GM23338 (cell line): Measurements from ENCODE around the gene SAMD4A. TPM values are rescaled to one million over a fixed set of nuclear protein-coding genes. Genes with fewer than 3 reads are reported as not detected.

Source experiments
- ATAC-seq: fragments of 200-7000 bp; cut with Tn5 transposase; 3 replicates; pipeline ENCODE4 v1.9.1; 2020
- DNase-seq: peaks from one replicate; pipeline ENCODE4 v3.0.0-alpha.2; 2015; ENCODE audit warnings: low spot score
- H2AFZ ChIP-seq: fragments of 200-600 bp; sonication (generic); 2 replicates; pipeline ENCODE4 v1.8.0; 2016; ENCODE audit warnings: antibody characterized with exemption, mild to moderate bottlenecking, moderate library complexity
- H3F3A ChIP-seq: fragments of 200-600 bp; sonication (generic); replicated peaks from 2 replicates; pipeline ENCODE4 v1.8.0; 2017; ENCODE audit warnings: antibody characterized with exemption, mixed run types, low read depth
- H3K27ac ChIP-seq: fragments of 200-600 bp; sonication (generic); 2 replicates; pipeline ENCODE4 v1.6.1; 2016; ENCODE audit warnings: low read depth
- H3K27me3 ChIP-seq: fragments of 200-600 bp; sonication (generic); 2 replicates; pipeline ENCODE4 v1.8.0; 2016; ENCODE audit warnings: mild to moderate bottlenecking, mixed run types, moderate library complexity; ENCODE audit not compliant: insufficient read depth
- H3K36me3 ChIP-seq: fragments of 200-600 bp; sonication (generic); 2 replicates; pipeline ENCODE4 v1.8.0; 2016; ENCODE audit warnings: mild to moderate bottlenecking; ENCODE audit not compliant: insufficient read depth
- H3K4me1 ChIP-seq: fragments of 200-600 bp; sonication (generic); 2 replicates; pipeline ENCODE4 v1.8.0; 2016; ENCODE audit warnings: mild to moderate bottlenecking, moderate library complexity; ENCODE audit not compliant: insufficient read depth
- H3K4me2 ChIP-seq: fragments of 200-600 bp; sonication (generic); 2 replicates; pipeline ENCODE4 v1.7.1; 2017; ENCODE audit warnings: mixed run types
- H3K4me3 ChIP-seq: fragments of 200-600 bp; sonication (generic); 2 replicates; pipeline ENCODE4 v1.6.1; 2016; ENCODE audit warnings: mixed run types
- H3K79me2 ChIP-seq: fragments of 200-600 bp; sonication (generic); replicated peaks from 2 replicates; pipeline ENCODE4 v1.8.0; 2017; ENCODE audit warnings: mild to moderate bottlenecking; ENCODE audit not compliant: insufficient read depth
- H3K9me2 ChIP-seq: fragments of 200-600 bp; sonication (generic); 2 replicates; pipeline ENCODE4 v1.8.0; 2017; ENCODE audit not compliant: insufficient read depth
- H4K20me1 ChIP-seq: fragments of 200-600 bp; sonication (generic); replicated peaks from 2 replicates; pipeline ENCODE4 v1.8.0; 2017; ENCODE audit warnings: mild to moderate bottlenecking; ENCODE audit not compliant: insufficient read depth
- H3K27ac Mint-ChIP-seq: 2 replicates; pipeline ENCODE4 v1.8.0; 2020; ENCODE audit warnings: inconsistent platforms, mild to moderate bottlenecking, moderate library complexity, mixed read lengths
- H3K27me3 Mint-ChIP-seq: 3 replicates; pipeline ENCODE4 v1.8.0; 2022; ENCODE audit warnings: low read depth, mild to moderate bottlenecking, moderate library complexity, mixed read lengths, inconsistent platforms; ENCODE audit not compliant: insufficient read depth, poor library complexity
- H3K36me3 Mint-ChIP-seq: 3 replicates; pipeline ENCODE4 v1.8.0; 2021; ENCODE audit warnings: low read depth, mild to moderate bottlenecking, inconsistent platforms, moderate library complexity, mixed read lengths
- H3K4me1 Mint-ChIP-seq: 3 replicates; pipeline ENCODE4 v1.8.0; 2020; ENCODE audit warnings: mild to moderate bottlenecking, inconsistent platforms, mixed read lengths
- H3K4me3 Mint-ChIP-seq: 3 replicates; pipeline ENCODE4 v1.8.0; 2021; ENCODE audit warnings: moderate library complexity, mild to moderate bottlenecking, inconsistent platforms, mixed read lengths
- H3K9me3 Mint-ChIP-seq: 3 replicates; pipeline ENCODE4 v1.8.0; 2020; ENCODE audit warnings: moderate library complexity, mild to moderate bottlenecking, inconsistent platforms, mixed read lengths
- EZH2 ChIP-seq: fragments of 200-600 bp; sonication (generic); IDR thresholded peaks from one replicate; pipeline ENCODE4 v1.8.0; 2017; ENCODE audit warnings: antibody characterized with exemption, mild to moderate bottlenecking, low read depth; ENCODE audit not compliant: unreplicated experiment
- EZH2phosphoT487 ChIP-seq: fragments of 200-600 bp; sonication (generic); IDR thresholded peaks from one replicate; pipeline ENCODE4 v1.8.1; 2018; ENCODE audit warnings: antibody characterized with exemption; ENCODE audit not compliant: unreplicated experiment
- POLR2AphosphoS5 ChIP-seq: IDR thresholded peaks from 2 replicates; pipeline ENCODE4 v1.6.1; 2016; ENCODE audit warnings: antibody characterized with exemption, low read depth
- ZNF114 ChIP-seq: fragments of 250-450 bp; sonication (Bioruptor Pico); IDR thresholded peaks from 2 replicates; pipeline ENCODE4 v1.5.0; 2020; ENCODE audit warnings: mild to moderate bottlenecking, moderate library complexity
- polyA plus RNA-seq: library from polyadenylated mRNA; unstranded; fragments of >200 nt; fragmentation: Nextera tagmentation; extraction: Ambion mirVana; gene quantifications from 2 replicates; pipeline ENCODE4 v1.2.1, GENCODE V29; 2016
- total RNA-seq: library from RNA; depleted of rRNA; stranded (reverse); fragments of >200 nt; shearing (Covaris generic); gene quantifications from 2 replicates; pipeline ENCODE4 v1.2.3, GENCODE V29; 2014
- TF ChIP-seq, protein P1 (sequence below): IDR thresholded peaks from 2 replicates; pipeline ENCODE4 v1.6.1; 2016; ENCODE audit warnings: antibody characterized with exemption
- TF ChIP-seq, protein P2 (sequence below): fragments of 250-450 bp; sonication (Bioruptor Pico); IDR thresholded peaks from 2 replicates; pipeline ENCODE4 v1.5.0; 2020; ENCODE audit warnings: mild to moderate bottlenecking, moderate library complexity
- TF ChIP-seq, protein P3 (sequence below): IDR thresholded peaks from one replicate; pipeline ENCODE4 v1.6.1; 2018; ENCODE audit warnings: antibody characterized with exemption; ENCODE audit not compliant: unreplicated experiment
- TF ChIP-seq, protein P4 (sequence below), 2 experiments: fragments of 200-600 bp in 1 of 2; sonication (generic) in 1 of 2; conservative IDR thresholded peaks; 2 replicates each; pipeline versions ENCODE4 v1.5.1 to v1.6.1; 2016 to 2017; ENCODE audit warnings: antibody characterized with exemption in 2 of 2, low read depth in 2 of 2, mild to moderate bottlenecking in 2 of 2, moderate library complexity in 1 of 2

Gene SAMD4A
- total and polyA plus RNA-seq, 2 experiments from 2014 or later = 1.6 to 6.9 TPM

DNA sequence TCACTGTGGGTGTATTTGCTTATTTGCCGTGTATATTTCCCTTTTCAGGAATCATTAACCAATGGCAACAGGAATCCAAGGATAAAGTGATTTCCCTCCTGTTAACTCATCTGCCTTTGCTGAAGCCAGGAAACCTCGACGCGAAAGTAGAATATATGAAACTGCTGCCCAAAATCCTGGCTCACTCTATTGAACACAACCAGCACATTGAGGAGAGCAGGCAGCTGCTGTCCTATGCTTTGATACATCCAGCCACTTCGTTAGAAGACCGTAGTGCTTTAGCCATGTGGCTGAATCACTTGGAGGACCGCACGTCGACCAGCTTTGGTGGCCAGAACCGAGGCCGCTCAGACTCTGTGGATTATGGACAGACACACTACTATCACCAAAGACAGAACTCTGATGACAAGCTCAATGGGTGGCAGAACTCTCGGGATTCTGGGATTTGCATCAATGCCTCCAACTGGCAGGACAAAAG lies 135.1 kb downstream of the SAMD4A start:
- DNase-seq (no peak), ATAC-seq (no peak)
- H3K79me2 ChIP-seq = no peaks in the 10 kb centered on the region
- no peak overlapping the region for H3K27ac Mint-ChIP-seq
- H3F3A ChIP-seq = no peaks in the 10 kb centered on the region
- H3K27ac ChIP-seq = no peak overlapping the region
- 0 out of 2 replicates have a peak, but pooled peaks cover 8% of the 10 kb centered on the region for H3K4me1 ChIP-seq
- no peaks in the 10 kb centered on the region for H3K27me3 Mint-ChIP-seq
- no peaks in the 10 kb centered on the region for H3K36me3 Mint-ChIP-seq
- no peaks in the 10 kb centered on the region for H3K9me3 Mint-ChIP-seq
- no peak overlapping the region for H3K4me2 ChIP-seq
- peaks cover 12% of the 10 kb centered on the region for H3K4me1 Mint-ChIP-seq
- H2AFZ ChIP-seq = no peak overlapping the region
- H3K4me3 Mint-ChIP-seq = no peak overlapping the region
- H4K20me1 ChIP-seq = no peaks in the 10 kb centered on the region
- H3K27me3 ChIP-seq = no peaks in the 10 kb centered on the region; the same call in 1 of the 2 replicates
- H3K4me3 ChIP-seq = no peak overlapping the region
- H3K9me2 ChIP-seq = no peaks in the 10 kb centered on the region; the same call in 1 of the 2 replicates
- no peak for TF ChIP-seq EZH2phosphoT487
- TF ChIP-seq, protein P1, sequence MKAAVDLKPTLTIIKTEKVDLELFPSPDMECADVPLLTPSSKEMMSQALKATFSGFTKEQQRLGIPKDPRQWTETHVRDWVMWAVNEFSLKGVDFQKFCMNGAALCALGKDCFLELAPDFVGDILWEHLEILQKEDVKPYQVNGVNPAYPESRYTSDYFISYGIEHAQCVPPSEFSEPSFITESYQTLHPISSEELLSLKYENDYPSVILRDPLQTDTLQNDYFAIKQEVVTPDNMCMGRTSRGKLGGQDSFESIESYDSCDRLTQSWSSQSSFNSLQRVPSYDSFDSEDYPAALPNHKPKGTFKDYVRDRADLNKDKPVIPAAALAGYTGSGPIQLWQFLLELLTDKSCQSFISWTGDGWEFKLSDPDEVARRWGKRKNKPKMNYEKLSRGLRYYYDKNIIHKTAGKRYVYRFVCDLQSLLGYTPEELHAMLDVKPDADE = no peak
- TF ChIP-seq EZH2 = no peak
- no peak for TF ChIP-seq ZNF114
- TF ChIP-seq, protein P2, sequence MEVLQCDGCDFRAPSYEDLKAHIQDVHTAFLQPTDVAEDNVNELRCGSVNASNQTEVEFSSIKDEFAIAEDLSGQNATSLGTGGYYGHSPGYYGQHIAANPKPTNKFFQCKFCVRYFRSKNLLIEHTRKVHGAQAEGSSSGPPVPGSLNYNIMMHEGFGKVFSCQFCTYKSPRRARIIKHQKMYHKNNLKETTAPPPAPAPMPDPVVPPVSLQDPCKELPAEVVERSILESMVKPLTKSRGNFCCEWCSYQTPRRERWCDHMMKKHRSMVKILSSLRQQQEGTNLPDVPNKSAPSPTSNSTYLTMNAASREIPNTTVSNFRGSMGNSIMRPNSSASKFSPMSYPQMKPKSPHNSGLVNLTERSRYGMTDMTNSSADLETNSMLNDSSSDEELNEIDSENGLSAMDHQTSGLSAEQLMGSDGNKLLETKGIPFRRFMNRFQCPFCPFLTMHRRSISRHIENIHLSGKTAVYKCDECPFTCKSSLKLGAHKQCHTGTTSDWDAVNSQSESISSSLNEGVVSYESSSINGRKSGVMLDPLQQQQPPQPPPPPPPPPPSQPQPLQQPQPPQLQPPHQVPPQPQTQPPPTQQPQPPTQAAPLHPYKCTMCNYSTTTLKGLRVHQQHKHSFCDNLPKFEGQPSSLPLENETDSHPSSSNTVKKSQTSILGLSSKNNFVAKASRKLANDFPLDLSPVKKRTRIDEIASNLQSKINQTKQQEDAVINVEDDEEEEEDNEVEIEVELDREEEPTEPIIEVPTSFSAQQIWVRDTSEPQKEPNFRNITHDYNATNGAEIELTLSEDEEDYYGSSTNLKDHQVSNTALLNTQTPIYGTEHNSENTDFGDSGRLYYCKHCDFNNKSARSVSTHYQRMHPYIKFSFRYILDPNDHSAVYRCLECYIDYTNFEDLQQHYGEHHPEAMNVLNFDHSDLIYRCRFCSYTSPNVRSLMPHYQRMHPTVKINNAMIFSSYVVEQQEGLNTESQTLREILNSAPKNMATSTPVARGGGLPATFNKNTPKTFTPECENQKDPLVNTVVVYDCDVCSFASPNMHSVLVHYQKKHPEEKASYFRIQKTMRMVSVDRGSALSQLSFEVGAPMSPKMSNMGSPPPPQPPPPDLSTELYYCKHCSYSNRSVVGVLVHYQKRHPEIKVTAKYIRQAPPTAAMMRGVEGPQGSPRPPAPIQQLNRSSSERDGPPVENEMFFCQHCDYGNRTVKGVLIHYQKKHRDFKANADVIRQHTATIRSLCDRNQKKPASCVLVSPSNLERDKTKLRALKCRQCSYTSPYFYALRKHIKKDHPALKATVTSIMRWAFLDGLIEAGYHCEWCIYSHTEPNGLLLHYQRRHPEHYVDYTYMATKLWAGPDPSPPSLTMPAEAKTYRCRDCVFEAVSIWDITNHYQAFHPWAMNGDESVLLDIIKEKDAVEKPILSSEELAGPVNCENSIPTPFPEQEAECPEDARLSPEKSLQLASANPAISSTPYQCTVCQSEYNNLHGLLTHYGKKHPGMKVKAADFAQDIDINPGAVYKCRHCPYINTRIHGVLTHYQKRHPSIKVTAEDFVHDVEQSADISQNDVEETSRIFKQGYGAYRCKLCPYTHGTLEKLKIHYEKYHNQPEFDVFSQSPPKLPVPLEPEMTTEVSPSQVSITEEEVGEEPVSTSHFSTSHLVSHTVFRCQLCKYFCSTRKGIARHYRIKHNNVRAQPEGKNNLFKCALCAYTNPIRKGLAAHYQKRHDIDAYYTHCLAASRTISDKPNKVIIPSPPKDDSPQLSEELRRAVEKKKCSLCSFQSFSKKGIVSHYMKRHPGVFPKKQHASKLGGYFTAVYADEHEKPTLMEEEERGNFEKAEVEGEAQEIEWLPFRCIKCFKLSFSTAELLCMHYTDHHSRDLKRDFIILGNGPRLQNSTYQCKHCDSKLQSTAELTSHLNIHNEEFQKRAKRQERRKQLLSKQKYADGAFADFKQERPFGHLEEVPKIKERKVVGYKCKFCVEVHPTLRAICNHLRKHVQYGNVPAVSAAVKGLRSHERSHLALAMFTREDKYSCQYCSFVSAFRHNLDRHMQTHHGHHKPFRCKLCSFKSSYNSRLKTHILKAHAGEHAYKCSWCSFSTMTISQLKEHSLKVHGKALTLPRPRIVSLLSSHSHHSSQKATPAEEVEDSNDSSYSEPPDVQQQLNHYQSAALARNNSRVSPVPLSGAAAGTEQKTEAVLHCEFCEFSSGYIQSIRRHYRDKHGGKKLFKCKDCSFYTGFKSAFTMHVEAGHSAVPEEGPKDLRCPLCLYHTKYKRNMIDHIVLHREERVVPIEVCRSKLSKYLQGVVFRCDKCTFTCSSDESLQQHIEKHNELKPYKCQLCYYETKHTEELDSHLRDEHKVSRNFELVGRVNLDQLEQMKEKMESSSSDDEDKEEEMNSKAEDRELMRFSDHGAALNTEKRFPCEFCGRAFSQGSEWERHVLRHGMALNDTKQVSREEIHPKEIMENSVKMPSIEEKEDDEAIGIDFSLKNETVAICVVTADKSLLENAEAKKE (CRISPR knock-in tag) = no peak
- no peak for TF ChIP-seq POLR2AphosphoS5
- TF ChIP-seq, protein P3, sequence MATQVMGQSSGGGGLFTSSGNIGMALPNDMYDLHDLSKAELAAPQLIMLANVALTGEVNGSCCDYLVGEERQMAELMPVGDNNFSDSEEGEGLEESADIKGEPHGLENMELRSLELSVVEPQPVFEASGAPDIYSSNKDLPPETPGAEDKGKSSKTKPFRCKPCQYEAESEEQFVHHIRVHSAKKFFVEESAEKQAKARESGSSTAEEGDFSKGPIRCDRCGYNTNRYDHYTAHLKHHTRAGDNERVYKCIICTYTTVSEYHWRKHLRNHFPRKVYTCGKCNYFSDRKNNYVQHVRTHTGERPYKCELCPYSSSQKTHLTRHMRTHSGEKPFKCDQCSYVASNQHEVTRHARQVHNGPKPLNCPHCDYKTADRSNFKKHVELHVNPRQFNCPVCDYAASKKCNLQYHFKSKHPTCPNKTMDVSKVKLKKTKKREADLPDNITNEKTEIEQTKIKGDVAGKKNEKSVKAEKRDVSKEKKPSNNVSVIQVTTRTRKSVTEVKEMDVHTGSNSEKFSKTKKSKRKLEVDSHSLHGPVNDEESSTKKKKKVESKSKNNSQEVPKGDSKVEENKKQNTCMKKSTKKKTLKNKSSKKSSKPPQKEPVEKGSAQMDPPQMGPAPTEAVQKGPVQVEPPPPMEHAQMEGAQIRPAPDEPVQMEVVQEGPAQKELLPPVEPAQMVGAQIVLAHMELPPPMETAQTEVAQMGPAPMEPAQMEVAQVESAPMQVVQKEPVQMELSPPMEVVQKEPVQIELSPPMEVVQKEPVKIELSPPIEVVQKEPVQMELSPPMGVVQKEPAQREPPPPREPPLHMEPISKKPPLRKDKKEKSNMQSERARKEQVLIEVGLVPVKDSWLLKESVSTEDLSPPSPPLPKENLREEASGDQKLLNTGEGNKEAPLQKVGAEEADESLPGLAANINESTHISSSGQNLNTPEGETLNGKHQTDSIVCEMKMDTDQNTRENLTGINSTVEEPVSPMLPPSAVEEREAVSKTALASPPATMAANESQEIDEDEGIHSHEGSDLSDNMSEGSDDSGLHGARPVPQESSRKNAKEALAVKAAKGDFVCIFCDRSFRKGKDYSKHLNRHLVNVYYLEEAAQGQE = no peak
- TF ChIP-seq, protein P4, sequence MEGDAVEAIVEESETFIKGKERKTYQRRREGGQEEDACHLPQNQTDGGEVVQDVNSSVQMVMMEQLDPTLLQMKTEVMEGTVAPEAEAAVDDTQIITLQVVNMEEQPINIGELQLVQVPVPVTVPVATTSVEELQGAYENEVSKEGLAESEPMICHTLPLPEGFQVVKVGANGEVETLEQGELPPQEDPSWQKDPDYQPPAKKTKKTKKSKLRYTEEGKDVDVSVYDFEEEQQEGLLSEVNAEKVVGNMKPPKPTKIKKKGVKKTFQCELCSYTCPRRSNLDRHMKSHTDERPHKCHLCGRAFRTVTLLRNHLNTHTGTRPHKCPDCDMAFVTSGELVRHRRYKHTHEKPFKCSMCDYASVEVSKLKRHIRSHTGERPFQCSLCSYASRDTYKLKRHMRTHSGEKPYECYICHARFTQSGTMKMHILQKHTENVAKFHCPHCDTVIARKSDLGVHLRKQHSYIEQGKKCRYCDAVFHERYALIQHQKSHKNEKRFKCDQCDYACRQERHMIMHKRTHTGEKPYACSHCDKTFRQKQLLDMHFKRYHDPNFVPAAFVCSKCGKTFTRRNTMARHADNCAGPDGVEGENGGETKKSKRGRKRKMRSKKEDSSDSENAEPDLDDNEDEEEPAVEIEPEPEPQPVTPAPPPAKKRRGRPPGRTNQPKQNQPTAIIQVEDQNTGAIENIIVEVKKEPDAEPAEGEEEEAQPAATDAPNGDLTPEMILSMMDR (conservative IDR thresholded peaks at IDR 0.05; ENCODE audit: low read depth in 2 of 2) = no peak
- no peaks in the 10 kb centered on the region for H3K36me3 ChIP-seq
